ENCODE data around the gene UGCG.
"Not testable (repeated sequence)": the region's sequence is repeated elsewhere in the genome, so short reads cannot be mapped to it uniquely, and the experiment has no call there.

Gene UGCG

DNA sequence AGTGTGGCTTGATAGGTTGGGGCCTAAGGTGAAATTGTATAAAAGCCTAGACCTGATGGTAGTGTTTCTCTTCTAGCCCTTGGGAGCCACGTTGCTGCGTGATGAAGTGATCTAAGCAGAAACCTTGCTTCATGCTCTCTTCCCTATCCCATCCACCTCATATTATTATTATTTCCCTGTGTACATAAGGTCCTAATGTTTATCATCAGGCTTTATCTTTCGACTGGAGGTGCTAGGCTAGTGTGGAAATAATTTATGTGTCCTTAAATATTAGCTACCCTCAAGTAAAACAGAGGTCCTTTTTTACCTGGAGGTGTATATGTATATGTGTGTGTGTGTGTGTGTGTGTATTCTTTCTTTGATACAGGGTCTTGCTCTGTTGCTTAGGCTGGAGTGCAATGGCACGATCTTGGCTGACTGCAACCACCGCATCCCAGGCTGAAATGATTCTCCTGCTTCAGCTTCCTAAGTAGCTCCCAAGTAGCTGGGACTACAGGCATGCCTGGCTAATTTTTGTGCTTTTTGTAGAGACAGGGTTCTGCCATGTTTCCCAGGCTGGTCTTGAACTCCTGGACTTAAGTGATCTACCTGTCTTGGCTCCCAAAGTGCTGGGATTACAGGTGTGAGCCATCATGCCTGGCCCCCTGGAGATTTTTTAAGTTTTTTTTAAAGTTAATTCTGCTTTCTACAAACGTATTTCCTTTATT is 3.7 kb downstream of the UGCG start:
- TF ChIP-seq OSR1 (CRISPR knock-in tag; IDR thresholded peaks at IDR 0.05) (no peak), ARNTL (CRISPR knock-in tag; IDR thresholded peaks at IDR 0.05; ENCODE audit: borderline replicate concordance, low read depth) (no peak), TCF4 (CRISPR knock-in tag; IDR thresholded peaks at IDR 0.05; ENCODE audit: borderline replicate concordance) (no peak), TOX (CRISPR knock-in tag; IDR thresholded peaks at IDR 0.05; ENCODE audit: borderline replicate concordance) (no peak), ZNF70 (CRISPR knock-in tag; IDR thresholded peaks at IDR 0.05) (no peak), ISL1 (CRISPR knock-in tag; IDR thresholded peaks at IDR 0.05) (no peak), ZFP30 (CRISPR knock-in tag; IDR thresholded peaks at IDR 0.05) (no peak)
- ATAC-seq = no peak

DNA sequence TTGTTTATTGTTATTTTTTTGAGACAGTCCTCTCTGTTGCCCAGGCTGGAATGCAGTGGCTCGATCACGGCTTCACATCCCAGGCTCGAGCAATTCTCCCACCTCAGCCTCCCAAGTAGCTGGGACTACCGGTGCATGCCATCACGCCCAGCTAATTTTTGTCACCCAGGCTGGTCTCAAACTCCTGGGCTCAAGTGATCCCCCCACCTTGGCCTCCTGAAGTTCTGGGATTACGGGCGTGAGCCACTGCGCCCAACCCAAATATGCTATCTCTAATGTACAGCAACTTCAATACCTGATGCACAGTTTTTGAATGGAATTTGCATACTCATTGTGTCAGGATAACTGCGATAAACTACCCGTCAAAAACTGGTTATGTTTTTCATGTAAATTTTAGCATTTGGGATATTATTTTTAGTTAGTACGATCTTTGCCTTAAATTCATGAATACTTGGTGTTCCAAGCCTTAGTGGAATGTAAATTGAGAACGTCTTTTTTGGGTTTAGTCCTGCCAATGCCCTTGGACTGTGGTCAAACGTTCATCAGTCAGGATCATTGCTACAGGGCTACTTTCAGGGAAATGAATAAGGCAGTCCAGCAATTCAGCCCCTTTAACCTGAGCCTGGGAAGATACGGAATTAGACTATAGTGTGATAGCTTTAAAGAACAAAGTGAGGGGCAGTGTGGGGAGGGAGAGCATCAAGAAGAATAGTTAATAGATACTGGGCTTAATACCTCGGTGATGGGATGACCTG is 4.4 kb downstream of the UGCG start:
- TF ChIP-seq, protein P1, sequence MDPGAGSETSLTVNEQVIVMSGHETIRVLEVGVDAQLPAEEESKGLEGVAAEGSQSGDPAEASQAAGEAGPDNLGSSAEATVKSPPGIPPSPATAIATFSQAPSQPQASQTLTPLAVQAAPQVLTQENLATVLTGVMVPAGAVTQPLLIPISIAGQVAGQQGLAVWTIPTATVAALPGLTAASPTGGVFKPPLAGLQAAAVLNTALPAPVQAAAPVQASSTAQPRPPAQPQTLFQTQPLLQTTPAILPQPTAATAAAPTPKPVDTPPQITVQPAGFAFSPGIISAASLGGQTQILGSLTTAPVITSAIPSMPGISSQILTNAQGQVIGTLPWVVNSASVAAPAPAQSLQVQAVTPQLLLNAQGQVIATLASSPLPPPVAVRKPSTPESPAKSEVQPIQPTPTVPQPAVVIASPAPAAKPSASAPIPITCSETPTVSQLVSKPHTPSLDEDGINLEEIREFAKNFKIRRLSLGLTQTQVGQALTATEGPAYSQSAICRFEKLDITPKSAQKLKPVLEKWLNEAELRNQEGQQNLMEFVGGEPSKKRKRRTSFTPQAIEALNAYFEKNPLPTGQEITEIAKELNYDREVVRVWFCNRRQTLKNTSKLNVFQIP (CRISPR knock-in tag; IDR thresholded peaks at IDR 0.05; ENCODE audit: borderline replicate concordance, low read depth) = no peak
- TF ChIP-seq ZNF70 (CRISPR knock-in tag; IDR thresholded peaks at IDR 0.05) (no peak), BACH2 (CRISPR knock-in tag; IDR thresholded peaks at IDR 0.05; ENCODE audit: borderline replicate concordance) (no peak), RARB (CRISPR knock-in tag; IDR thresholded peaks at IDR 0.05) (no peak), TOX (CRISPR knock-in tag; IDR thresholded peaks at IDR 0.05; ENCODE audit: borderline replicate concordance) (no peak), ZFP30 (CRISPR knock-in tag; IDR thresholded peaks at IDR 0.05) (no peak), ISL1 (CRISPR knock-in tag; IDR thresholded peaks at IDR 0.05) (no peak), CSDC2 (CRISPR knock-in tag; IDR thresholded peaks at IDR 0.05) (no peak), ARNTL (CRISPR knock-in tag; IDR thresholded peaks at IDR 0.05; ENCODE audit: borderline replicate concordance, low read depth) (no peak), ZNF565 (CRISPR knock-in tag; conservative IDR thresholded peaks at IDR 0.05; ENCODE audit: low read depth) (no peak), TCF4 (CRISPR knock-in tag; IDR thresholded peaks at IDR 0.05; ENCODE audit: borderline replicate concordance) (no peak), GLIS3 (CRISPR knock-in tag; IDR thresholded peaks at IDR 0.05) (no peak), SNAI2 (CRISPR knock-in tag; IDR thresholded peaks at IDR 0.05) (no peak), ZC3H10 (CRISPR knock-in tag; IDR thresholded peaks at IDR 0.05) (no peak), ESRRG (CRISPR knock-in tag; IDR thresholded peaks at IDR 0.05) (no peak)
- TF ChIP-seq, protein P2, sequence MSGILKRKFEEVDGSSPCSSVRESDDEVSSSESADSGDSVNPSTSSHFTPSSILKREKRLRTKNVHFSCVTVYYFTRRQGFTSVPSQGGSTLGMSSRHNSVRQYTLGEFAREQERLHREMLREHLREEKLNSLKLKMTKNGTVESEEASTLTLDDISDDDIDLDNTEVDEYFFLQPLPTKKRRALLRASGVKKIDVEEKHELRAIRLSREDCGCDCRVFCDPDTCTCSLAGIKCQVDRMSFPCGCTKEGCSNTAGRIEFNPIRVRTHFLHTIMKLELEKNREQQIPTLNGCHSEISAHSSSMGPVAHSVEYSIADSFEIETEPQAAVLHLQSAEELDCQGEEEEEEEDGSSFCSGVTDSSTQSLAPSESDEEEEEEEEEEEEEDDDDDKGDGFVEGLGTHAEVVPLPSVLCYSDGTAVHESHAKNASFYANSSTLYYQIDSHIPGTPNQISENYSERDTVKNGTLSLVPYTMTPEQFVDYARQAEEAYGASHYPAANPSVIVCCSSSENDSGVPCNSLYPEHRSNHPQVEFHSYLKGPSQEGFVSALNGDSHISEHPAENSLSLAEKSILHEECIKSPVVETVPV (CRISPR knock-in tag; IDR thresholded peaks at IDR 0.05) = no peak
- TF ChIP-seq, protein P3, sequence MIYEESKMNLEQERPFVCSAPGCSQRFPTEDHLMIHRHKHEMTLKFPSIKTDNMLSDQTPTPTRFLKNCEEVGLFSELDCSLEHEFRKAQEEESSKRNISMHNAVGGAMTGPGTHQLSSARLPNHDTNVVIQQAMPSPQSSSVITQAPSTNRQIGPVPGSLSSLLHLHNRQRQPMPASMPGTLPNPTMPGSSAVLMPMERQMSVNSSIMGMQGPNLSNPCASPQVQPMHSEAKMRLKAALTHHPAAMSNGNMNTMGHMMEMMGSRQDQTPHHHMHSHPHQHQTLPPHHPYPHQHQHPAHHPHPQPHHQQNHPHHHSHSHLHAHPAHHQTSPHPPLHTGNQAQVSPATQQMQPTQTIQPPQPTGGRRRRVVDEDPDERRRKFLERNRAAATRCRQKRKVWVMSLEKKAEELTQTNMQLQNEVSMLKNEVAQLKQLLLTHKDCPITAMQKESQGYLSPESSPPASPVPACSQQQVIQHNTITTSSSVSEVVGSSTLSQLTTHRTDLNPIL (CRISPR knock-in tag; IDR thresholded peaks at IDR 0.05; ENCODE audit: low read depth) = no peak
- no peak for ATAC-seq

DNA sequence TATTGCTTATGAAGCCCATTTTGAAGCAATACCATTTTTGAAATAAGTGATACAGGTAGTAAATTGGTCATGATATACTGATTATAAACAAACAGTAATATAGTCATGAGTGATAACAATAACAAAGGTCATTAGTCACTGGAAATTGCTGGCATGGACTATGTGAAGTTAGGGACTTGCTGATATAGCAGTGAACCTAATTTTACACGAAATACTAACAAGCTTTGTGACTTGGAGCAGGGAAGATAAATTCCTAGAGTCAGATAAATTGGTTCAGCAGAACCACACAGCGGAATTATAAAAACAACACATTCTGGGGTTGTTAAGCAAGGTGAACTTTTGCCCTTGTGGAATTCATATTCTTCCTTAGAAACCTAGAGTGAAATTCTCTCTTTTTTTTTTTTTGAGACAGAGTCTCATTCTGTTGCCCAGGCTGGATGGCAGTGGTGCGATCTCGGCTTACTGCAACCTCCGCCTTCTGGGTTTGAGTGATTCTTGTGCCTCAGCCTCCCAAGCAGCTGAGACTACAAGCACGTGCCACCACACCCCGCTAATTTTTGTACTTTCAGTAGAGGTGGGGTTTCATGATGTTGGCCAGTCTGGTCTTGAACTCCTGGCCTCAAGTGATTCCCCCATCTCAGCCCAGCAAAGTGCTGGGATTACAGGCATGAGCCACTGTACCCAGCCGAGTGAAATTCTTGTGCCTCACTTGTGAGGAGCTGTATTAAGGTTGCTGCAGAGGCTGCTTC is 6.0 kb downstream of the UGCG start:
- TF ChIP-seq ISL1 (CRISPR knock-in tag; IDR thresholded peaks at IDR 0.05) (0 out of 2 replicates have a peak, but pooled peaks have one; percentile 13), TCF4 (CRISPR knock-in tag; IDR thresholded peaks at IDR 0.05; ENCODE audit: borderline replicate concordance) (no peak)
- ATAC-seq = no peak

DNA sequence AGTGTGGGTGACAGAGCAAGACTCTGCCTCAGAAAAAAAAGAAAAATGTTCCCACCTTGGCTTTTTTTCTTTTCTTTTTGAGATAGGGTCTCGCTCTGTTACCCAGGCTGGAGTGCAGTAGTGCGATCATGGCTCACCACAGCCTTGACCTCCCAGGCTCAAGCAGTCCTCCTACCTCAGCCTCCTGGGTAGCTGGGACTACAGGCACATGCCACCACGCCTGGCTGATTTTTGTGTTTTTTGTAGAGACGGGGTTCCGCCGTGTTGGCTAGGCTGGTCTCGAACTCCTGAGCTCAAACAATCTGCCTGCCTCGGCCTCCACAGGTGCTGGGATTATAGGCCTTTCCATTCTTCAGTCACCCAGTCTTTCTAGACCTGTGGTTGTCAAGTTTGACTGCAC is 6.9 kb downstream of the UGCG start:
- not testable (repeated sequence) for ATAC-seq

DNA sequence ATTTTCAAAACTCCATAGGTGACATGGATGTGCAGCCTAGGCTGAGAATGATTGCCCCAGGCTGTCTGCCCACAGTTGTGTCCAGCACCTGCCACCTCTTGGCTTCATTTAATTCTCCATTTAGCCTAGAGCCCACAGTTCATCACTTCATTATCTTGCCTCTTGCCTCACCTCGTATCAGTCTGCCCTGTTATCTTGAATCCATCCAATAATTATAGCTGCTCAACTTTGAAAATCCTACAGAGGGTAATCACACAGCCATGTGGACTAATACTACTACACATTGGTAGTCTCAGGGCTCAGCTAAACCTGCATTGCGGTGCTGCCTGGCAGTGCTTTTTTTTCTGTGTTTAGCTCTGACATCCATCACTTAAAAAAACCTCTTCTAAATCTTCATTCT is 7.4 kb downstream of the UGCG start:
- TF ChIP-seq ZC3H10 (CRISPR knock-in tag; IDR thresholded peaks at IDR 0.05) (no peak), ISL1 (CRISPR knock-in tag; IDR thresholded peaks at IDR 0.05) (no peak), ZFP3 (CRISPR knock-in tag; IDR thresholded peaks at IDR 0.05) (no peak), TOX (CRISPR knock-in tag; IDR thresholded peaks at IDR 0.05; ENCODE audit: borderline replicate concordance) (no peak), SNAI2 (CRISPR knock-in tag; IDR thresholded peaks at IDR 0.05) (no peak), BACH2 (CRISPR knock-in tag; IDR thresholded peaks at IDR 0.05; ENCODE audit: borderline replicate concordance) (no peak)
- TF ChIP-seq, protein P4, sequence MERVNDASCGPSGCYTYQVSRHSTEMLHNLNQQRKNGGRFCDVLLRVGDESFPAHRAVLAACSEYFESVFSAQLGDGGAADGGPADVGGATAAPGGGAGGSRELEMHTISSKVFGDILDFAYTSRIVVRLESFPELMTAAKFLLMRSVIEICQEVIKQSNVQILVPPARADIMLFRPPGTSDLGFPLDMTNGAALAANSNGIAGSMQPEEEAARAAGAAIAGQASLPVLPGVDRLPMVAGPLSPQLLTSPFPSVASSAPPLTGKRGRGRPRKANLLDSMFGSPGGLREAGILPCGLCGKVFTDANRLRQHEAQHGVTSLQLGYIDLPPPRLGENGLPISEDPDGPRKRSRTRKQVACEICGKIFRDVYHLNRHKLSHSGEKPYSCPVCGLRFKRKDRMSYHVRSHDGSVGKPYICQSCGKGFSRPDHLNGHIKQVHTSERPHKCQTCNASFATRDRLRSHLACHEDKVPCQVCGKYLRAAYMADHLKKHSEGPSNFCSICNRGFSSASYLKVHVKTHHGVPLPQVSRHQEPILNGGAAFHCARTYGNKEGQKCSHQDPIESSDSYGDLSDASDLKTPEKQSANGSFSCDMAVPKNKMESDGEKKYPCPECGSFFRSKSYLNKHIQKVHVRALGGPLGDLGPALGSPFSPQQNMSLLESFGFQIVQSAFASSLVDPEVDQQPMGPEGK (CRISPR knock-in tag; IDR thresholded peaks at IDR 0.05; ENCODE audit: borderline replicate concordance) = no peak
- peak; percentile 33 for ATAC-seq
